Thymus (tissue), 11 donors: ENCODE results near the gene RACGAP1. TPM values are rescaled to one million over a fixed set of nuclear protein-coding genes. Genes with fewer than 3 reads are reported as not detected.

ENCODE experiments used
- DNase-seq, 9 donors: peaks; one replicate each; pipeline ENCODE4 v3.0.0-alpha.2; 2013; ENCODE audit warnings: low spot score in 9 of 9, low read depth in 6 of 9, missing footprints in 1 of 9
- H3K27ac ChIP-seq, 2 donors: one replicate each; pipeline ENCODE4 v1.5.1; 2013; ENCODE audit warnings: control low read depth in 1 of 2, low read depth in 1 of 2, low read length in 1 of 2, mild to moderate bottlenecking in 1 of 2, moderate library complexity in 1 of 2
- H3K27me3 ChIP-seq, 2 donors: one replicate each; pipeline ENCODE4 v1.5.1; 2013; ENCODE audit warnings: low read length in 1 of 2; ENCODE audit not compliant: control insufficient read depth in 2 of 2, insufficient read depth in 1 of 2
- H3K36me3 ChIP-seq, 2 donors: one replicate each; pipeline ENCODE4 v1.5.1; 2013; ENCODE audit warnings: low read length in 1 of 2, mild to moderate bottlenecking in 1 of 2, moderate library complexity in 1 of 2; ENCODE audit not compliant: control insufficient read depth in 2 of 2, insufficient read depth in 2 of 2
- H3K4me1 ChIP-seq, 2 donors: one replicate each; pipeline ENCODE4 v1.5.1; 2013; ENCODE audit warnings: low read length in 2 of 2; ENCODE audit not compliant: control insufficient read depth in 2 of 2, insufficient read depth in 2 of 2
- H3K4me3 ChIP-seq, 2 donors: one replicate each; pipeline ENCODE4 v1.5.1; 2013; ENCODE audit warnings: low read length in 2 of 2, control low read depth in 1 of 2, mild to moderate bottlenecking in 1 of 2
- H3K9me3 ChIP-seq, 2 donors: one replicate each; pipeline ENCODE4 v1.5.1; 2013; ENCODE audit warnings: low read length in 1 of 2, mild to moderate bottlenecking in 1 of 2; ENCODE audit not compliant: control insufficient read depth in 2 of 2, insufficient read depth in 1 of 2
- WGBS: extraction: QIAGEN DNeasy Blood & Tissue Kit; methylation state at CpG from one replicate; pipeline ENCODE4 v1.1.7; 2013; 5-methylcytosine and 5-hydroxymethylcytosine counted together
- polyA plus RNA-seq: library from polyadenylated mRNA; stranded (reverse); fragments of 200-250 nt; gene quantifications from one replicate; pipeline ENCODE4 v1.2.3, GENCODE V29; 2013
- total RNA-seq: library from RNA; stranded (reverse); fragments of 120-200 nt; gene quantifications from one replicate; pipeline ENCODE4 v1.2.4, GENCODE V29; 2013
- donor health status: healthy.

Gene RACGAP1
- total and polyA plus RNA-seq, 2 donors, result 9.2 to 50.1 TPM

- H3K27me3 ChIP-seq, result peaks cover 13 to 50% of the 10 kb centered on the region in 2 donors
- H3K4me3 ChIP-seq, result peak overlapping the region; percentile 39 to 63
- peak overlapping the region; percentile 58 to 71 for H3K27ac ChIP-seq
Observed at GRCh38 chr12:50057896-50058670, 32.8 kb upstream of the RACGAP1 start.

GRCh38 chr12:50057000-50057841 lies 31.9 kb upstream of the RACGAP1 start, which contains the start of gene ASIC1:
TSS of gene ASIC1 (plus strand) at chr12:50057596. CDS start at chr12:50058767, 1,171 bp downstream.
- peak in 3 of 9 donors; percentile 36 to 70 (median 57) for DNase-seq
- H3K9me3 ChIP-seq, result peaks cover 0 to 6% of the 10 kb centered on the region in 2 donors
- H3K27me3 ChIP-seq, result peaks cover 14 to 59% of the 10 kb centered on the region in 2 donors
- peaks cover 30 to 63% of the 10 kb centered on the region in 2 donors for H3K4me1 ChIP-seq
- H3K36me3 ChIP-seq, result no peaks in the 10 kb centered on the region
- WGBS, result under 1% methylated on average over 88 of the region's 88 CpGs
- H3K4me3 ChIP-seq, result peak within 1 kb of the TSS; percentile 39 to 63
- no peak within 1 kb of the TSS for H3K27ac ChIP-seq

More at GRCh38 chr12:50057896-50058670, 32.8 kb upstream of the RACGAP1 start:
- Histone ChIP-seq H3K9me3 (peaks cover 0 to 6% of the 10 kb centered on the region in 2 donors), H3K36me3 (no peaks in the 10 kb centered on the region), H3K4me1 (peaks cover 39 to 71% of the 10 kb centered on the region in 2 donors)
- WGBS, result 24% methylated on average over 30 of the region's 30 CpGs
- DNase-seq, result peak in 1 of 9 donors; percentile 27

GRCh38 chr12:50056639-50056976 lies 31.3 kb upstream of the RACGAP1 start:
- Histone ChIP-seq H3K27me3 (peaks cover 15 to 65% of the 10 kb centered on the region in 2 donors), H3K4me3 (peak overlapping the region in 1 of 2 donors; percentile 36), H3K36me3 (no peaks in the 10 kb centered on the region), H3K4me1 (peaks cover 24 to 56% of the 10 kb centered on the region in 2 donors), H3K9me3 (peaks cover 0 to 6% of the 10 kb centered on the region in 2 donors), H3K27ac (no peak overlapping the region)
- no peak for DNase-seq
- 29% methylated on average over 3 of the region's 3 CpGs for WGBS

GRCh38 chr12:50055831-50056638 lies 30.7 kb upstream of the RACGAP1 start:
- Histone ChIP-seq H3K36me3 (no peaks in the 10 kb centered on the region), H3K4me1 (peaks cover 19 to 51% of the 10 kb centered on the region in 2 donors), H3K4me3 (no peak overlapping the region), H3K9me3 (peaks cover 0 to 6% of the 10 kb centered on the region in 2 donors), H3K27ac (no peak overlapping the region), H3K27me3 (peaks cover 19 to 71% of the 10 kb centered on the region in 2 donors)
- DNase-seq, result peak in 2 of 9 donors; percentile 66 to 74
- 14% methylated on average over 17 of the region's 17 CpGs for WGBS

GRCh38 chr12:50053583-50053982 lies 28.3 kb upstream of the RACGAP1 start:
- H3K27me3 ChIP-seq, result peaks cover 34 to 91% of the 10 kb centered on the region in 2 donors
- no peak for DNase-seq
- H3K36me3 ChIP-seq, result no peaks in the 10 kb centered on the region
- peaks cover 3 to 32% of the 10 kb centered on the region in 2 donors for H3K4me1 ChIP-seq
- H3K9me3 ChIP-seq, result peaks cover 0 to 6% of the 10 kb centered on the region in 2 donors
- H3K4me3 ChIP-seq, result no peak overlapping the region
- H3K27ac ChIP-seq, result no peak overlapping the region
- 55% methylated on average over 1 of the region's 1 CpG for WGBS

- Histone ChIP-seq H3K4me3 (no peak overlapping the region), H3K4me1 (peaks cover 3 to 25% of the 10 kb centered on the region in 2 donors), H3K36me3 (no peaks in the 10 kb centered on the region), H3K27ac (no peak overlapping the region), H3K9me3 (peaks cover 0 to 6% of the 10 kb centered on the region in 2 donors), H3K27me3 (peaks cover 31 to 89% of the 10 kb centered on the region in 2 donors)
- 98% methylated on average over 7 of the region's 7 CpGs for WGBS
- DNase-seq, result no peak
Observed at GRCh38 chr12:50052964-50053363, 27.7 kb upstream of the RACGAP1 start.

- H3K27me3 ChIP-seq, result peaks cover 31 to 88% of the 10 kb centered on the region in 2 donors
- DNase-seq, result no peak
- H3K36me3 ChIP-seq, result no peaks in the 10 kb centered on the region
- H3K4me3 ChIP-seq, result no peak overlapping the region
- peaks cover 0 to 6% of the 10 kb centered on the region in 2 donors for H3K9me3 ChIP-seq
- peaks cover 3 to 22% of the 10 kb centered on the region in 2 donors for H3K4me1 ChIP-seq
- H3K27ac ChIP-seq, result no peak overlapping the region
Observed at GRCh38 chr12:50052544-50052943, 27.2 kb upstream of the RACGAP1 start.

GRCh38 chr12:50051101-50051806 lies 26.0 kb upstream of the RACGAP1 start:
- no peak for DNase-seq
- Histone ChIP-seq H3K4me3 (no peak overlapping the region), H3K4me1 (peaks cover 0 to 12% of the 10 kb centered on the region in 2 donors), H3K9me3 (peaks cover 0 to 4% of the 10 kb centered on the region in 2 donors), H3K36me3 (no peaks in the 10 kb centered on the region), H3K27ac (no peak overlapping the region), H3K27me3 (peaks cover 24 to 79% of the 10 kb centered on the region in 2 donors)
- 58% methylated on average over 14 of the region's 14 CpGs for WGBS
